Natural killer cell (primary cell): ENCODE results near the gene IRS2. TPM values are rescaled to one million over a fixed set of nuclear protein-coding genes. Genes with fewer than 3 reads are reported as not detected.

Experiments used
- ATAC-seq, 3 donors: fragments of 150-1000 bp in 2 of 3; fragments of 200-7000 bp in 1 of 3; cut with Tn5 transposase; 1 replicate in 1 of 3; 2 replicates in 2 of 3; pipeline ENCODE4 v1.10.0; 2021; ENCODE audit warnings: mild to moderate bottlenecking in 2 of 3, moderate library complexity in 2 of 3
- DNase-seq, 2 donors: peaks; one replicate each; pipeline versions ENCODE4 v3.0.0 to v3.0.0-alpha.2; 2013 to 2021; ENCODE audit warnings: mixed read lengths in 1 of 2
- H3K27ac ChIP-seq: one replicate; pipeline ENCODE4 v1.5.1; 2013; ENCODE audit warnings: mild to moderate bottlenecking, low read length
- H3K27me3 ChIP-seq: one replicate; pipeline ENCODE4 v1.6.1; 2013; ENCODE audit warnings: low read length; ENCODE audit not compliant: control insufficient read depth, insufficient read depth
- H3K36me3 ChIP-seq: one replicate; pipeline ENCODE4 v1.6.1; 2013; ENCODE audit warnings: low read length; ENCODE audit not compliant: control insufficient read depth, insufficient read depth
- H3K4me1 ChIP-seq: one replicate; pipeline ENCODE4 v1.6.1; 2013; ENCODE audit warnings: low read length; ENCODE audit not compliant: control insufficient read depth, insufficient read depth
- H3K4me3 ChIP-seq: one replicate; pipeline ENCODE4 v1.5.1; 2013; ENCODE audit warnings: low read length
- H3K9me3 ChIP-seq: one replicate; pipeline ENCODE4 v1.6.1; 2013; ENCODE audit warnings: low read length; ENCODE audit not compliant: control insufficient read depth, insufficient read depth
- H3K27ac Mint-ChIP-seq, 2 donors: one replicate each; pipeline ENCODE4 v1.8.0; 2022; ENCODE audit warnings: mild to moderate bottlenecking in 2 of 2, mixed read lengths in 2 of 2, moderate library complexity in 1 of 2
- H3K27me3 Mint-ChIP-seq, 2 donors: one replicate each; pipeline ENCODE4 v1.8.0; 2022; ENCODE audit warnings: low read depth in 2 of 2, mixed read lengths in 2 of 2
- H3K36me3 Mint-ChIP-seq: one replicate; pipeline ENCODE4 v1.8.0; 2022; ENCODE audit warnings: mixed read lengths
- H3K4me1 Mint-ChIP-seq, 2 donors: one replicate each; pipeline ENCODE4 v1.8.0; 2022; ENCODE audit warnings: mixed read lengths in 2 of 2
- H3K4me3 Mint-ChIP-seq: one replicate; pipeline ENCODE4 v1.8.0; 2022; ENCODE audit warnings: mild to moderate bottlenecking, moderate library complexity, mixed read lengths
- H3K9me3 Mint-ChIP-seq, 2 donors: one replicate each; pipeline ENCODE4 v1.8.0; 2022; ENCODE audit warnings: mixed read lengths in 2 of 2
- WGBS: methylation state at CpG from one replicate; pipeline ENCODE4 v1.1.7; 2013; ENCODE audit warnings: missing lambda C conversion rate; ENCODE audit not compliant: insufficient coverage; 5-methylcytosine and 5-hydroxymethylcytosine counted together
- intact Hi-C: fragments of 100-400 bp; cut with micrococcal nuclease; formaldehyde crosslinking; loops from one replicate; pipeline ENCODE4 v1.14.2; 2022
- total RNA-seq, 4 donors: library from RNA; stranded (reverse); fragments of 120-200 nt in 1 of 4; gene quantifications; one replicate each; pipeline versions ENCODE4 v1.2.3 to v1.2.4, GENCODE V29; 2013 to 2022
- TF ChIP-seq, protein P1 (sequence below): fragments of 200-600 bp; IDR thresholded peaks from one replicate; pipeline ENCODE4 v1.8.0; 2022; ENCODE audit warnings: antibody characterized with exemption

The IRS2 gene
- total RNA-seq, 3 donors from 2014 or later (not counting 1 experiment from before 2014, with no cell fraction given): 39.8 to 79.1 (median 60.9) TPM

GRCh38 chr13:109728061-109728460, 58.3 kb downstream of the IRS2 start:
- Histone ChIP-seq H3K9me3 (no peaks in the 10 kb centered on the region), H3K36me3 (no peaks in the 10 kb centered on the region), H3K4me1 (peaks cover 10% of the 10 kb centered on the region), H3K27ac (no peak overlapping the region), H3K27me3 (no peaks in the 10 kb centered on the region), H3K4me3 (no peak overlapping the region)
- 92% methylated on average over 10 of the region's 10 CpGs for WGBS
- H3K27ac Mint-ChIP-seq: no peak overlapping the region
- H3K9me3 Mint-ChIP-seq: no peaks in the 10 kb centered on the region
- TF ChIP-seq, protein P1, sequence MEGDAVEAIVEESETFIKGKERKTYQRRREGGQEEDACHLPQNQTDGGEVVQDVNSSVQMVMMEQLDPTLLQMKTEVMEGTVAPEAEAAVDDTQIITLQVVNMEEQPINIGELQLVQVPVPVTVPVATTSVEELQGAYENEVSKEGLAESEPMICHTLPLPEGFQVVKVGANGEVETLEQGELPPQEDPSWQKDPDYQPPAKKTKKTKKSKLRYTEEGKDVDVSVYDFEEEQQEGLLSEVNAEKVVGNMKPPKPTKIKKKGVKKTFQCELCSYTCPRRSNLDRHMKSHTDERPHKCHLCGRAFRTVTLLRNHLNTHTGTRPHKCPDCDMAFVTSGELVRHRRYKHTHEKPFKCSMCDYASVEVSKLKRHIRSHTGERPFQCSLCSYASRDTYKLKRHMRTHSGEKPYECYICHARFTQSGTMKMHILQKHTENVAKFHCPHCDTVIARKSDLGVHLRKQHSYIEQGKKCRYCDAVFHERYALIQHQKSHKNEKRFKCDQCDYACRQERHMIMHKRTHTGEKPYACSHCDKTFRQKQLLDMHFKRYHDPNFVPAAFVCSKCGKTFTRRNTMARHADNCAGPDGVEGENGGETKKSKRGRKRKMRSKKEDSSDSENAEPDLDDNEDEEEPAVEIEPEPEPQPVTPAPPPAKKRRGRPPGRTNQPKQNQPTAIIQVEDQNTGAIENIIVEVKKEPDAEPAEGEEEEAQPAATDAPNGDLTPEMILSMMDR: no peak
- intact Hi-C loops: no loop called here
- H3K36me3 Mint-ChIP-seq: peaks cover 6% of the 10 kb centered on the region
- peaks cover 38 to 80% of the 10 kb centered on the region in 2 donors for H3K27me3 Mint-ChIP-seq
- ATAC-seq: no peak
- no peak overlapping the region for H3K4me3 Mint-ChIP-seq
- H3K4me1 Mint-ChIP-seq: peaks cover 8 to 20% of the 10 kb centered on the region in 2 donors
- DNase-seq: no peak

DNA sequence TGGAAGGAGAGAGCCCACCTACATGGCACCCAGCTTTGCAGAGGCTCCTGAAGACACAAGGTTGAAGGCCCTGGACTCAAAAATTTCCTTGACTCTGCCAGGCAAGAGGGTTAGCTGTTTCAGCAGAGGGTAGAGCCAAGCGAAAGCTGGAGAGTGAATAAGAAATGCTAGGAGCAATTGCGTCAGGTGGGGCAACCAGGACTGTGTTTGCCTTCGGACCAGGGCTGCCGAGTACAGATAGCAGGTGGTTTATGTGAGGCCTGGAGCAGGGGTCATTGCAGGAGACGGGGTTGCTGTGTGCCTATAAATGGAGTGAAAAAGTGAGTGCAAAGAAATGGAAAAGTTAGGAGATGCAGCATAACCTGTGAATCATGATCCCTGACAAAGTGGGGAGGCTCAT, 59.1 kb downstream of the IRS2 start:
- peaks cover 6 to 18% of the 10 kb centered on the region in 2 donors for H3K4me1 Mint-ChIP-seq
- ATAC-seq: no peak

GRCh38 chr13:109725995-109726637, 60.3 kb downstream of the IRS2 start:
- H3K9me3 Mint-ChIP-seq: no peaks in the 10 kb centered on the region
- peaks cover 32 to 69% of the 10 kb centered on the region in 2 donors for H3K27me3 Mint-ChIP-seq
- H3K27ac Mint-ChIP-seq: no peak overlapping the region
- peaks cover 6% of the 10 kb centered on the region for H3K36me3 Mint-ChIP-seq
- H3K27ac ChIP-seq: no peak overlapping the region
- H3K36me3 ChIP-seq: no peaks in the 10 kb centered on the region
- peaks cover 0 to 7% of the 10 kb centered on the region in 2 donors for H3K4me1 Mint-ChIP-seq
- ATAC-seq: no peak
- H3K4me1 ChIP-seq: peaks cover under 1% of the 10 kb centered on the region
- no peaks in the 10 kb centered on the region for H3K9me3 ChIP-seq
- H3K4me3 ChIP-seq: no peak overlapping the region
- TF ChIP-seq, protein P1: no peak
- intact Hi-C loops: no loop called here
- DNase-seq: no peak
- 87% methylated on average over 7 of the region's 7 CpGs for WGBS
- peaks cover 3% of the 10 kb centered on the region for H3K27me3 ChIP-seq
- H3K4me3 Mint-ChIP-seq: no peak overlapping the region

More for the DNA sequence above, 59.1 kb downstream of the IRS2 start:
- intact Hi-C loops: no loop called here
- H3K9me3 ChIP-seq: no peaks in the 10 kb centered on the region
- H3K27me3 ChIP-seq: peaks cover under 1% of the 10 kb centered on the region
- no peak overlapping the region for H3K27ac Mint-ChIP-seq
- H3K36me3 Mint-ChIP-seq: peaks cover 6% of the 10 kb centered on the region
- H3K27ac ChIP-seq: no peak overlapping the region
- peaks cover 9% of the 10 kb centered on the region for H3K4me1 ChIP-seq
- DNase-seq: no peak
- no peaks in the 10 kb centered on the region for H3K9me3 Mint-ChIP-seq
- no peak overlapping the region for H3K4me3 Mint-ChIP-seq
- H3K36me3 ChIP-seq: no peaks in the 10 kb centered on the region
- WGBS: 95% methylated on average over 5 of the region's 5 CpGs
- TF ChIP-seq, protein P1: no peak
- no peak overlapping the region for H3K4me3 ChIP-seq
- H3K27me3 Mint-ChIP-seq: peaks cover 37 to 78% of the 10 kb centered on the region in 2 donors

DNA sequence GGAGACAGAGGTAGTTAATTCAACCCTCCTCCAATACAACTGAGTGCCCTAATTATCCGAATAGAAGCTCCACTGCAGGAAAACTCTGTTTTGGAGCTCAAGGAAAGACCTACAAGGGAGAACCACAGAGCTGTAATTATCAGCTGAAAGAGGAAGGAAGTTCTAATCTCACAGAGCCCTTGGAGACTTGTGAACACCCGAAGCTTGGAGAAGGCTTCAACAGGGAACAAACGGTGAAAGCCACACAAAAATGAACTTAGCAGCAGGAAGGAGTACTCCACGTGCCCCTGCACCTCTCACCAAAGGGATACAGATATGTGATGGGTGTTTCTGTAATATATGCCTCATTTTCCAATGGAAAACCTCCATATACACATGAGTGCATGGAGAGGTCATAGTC, 61.1 kb downstream of the IRS2 start:
- DNase-seq: no peak
- H3K36me3 ChIP-seq: no peaks in the 10 kb centered on the region
- Mint-ChIP-seq H3K4me1 (peaks cover 0 to 7% of the 10 kb centered on the region in 2 donors), H3K36me3 (peaks cover 6% of the 10 kb centered on the region), H3K27me3 (peaks cover 35 to 70% of the 10 kb centered on the region in 2 donors), H3K4me3 (no peak overlapping the region), H3K27ac (no peak overlapping the region), H3K9me3 (no peaks in the 10 kb centered on the region)
- H3K4me3 ChIP-seq: no peak overlapping the region
- intact Hi-C loops: no loop called here
- H3K27me3 ChIP-seq: peaks cover 5% of the 10 kb centered on the region
- H3K4me1 ChIP-seq: no peaks in the 10 kb centered on the region
- TF ChIP-seq, protein P1: no peak
- WGBS: 13% methylated on average over 2 of the region's 4 CpGs
- no peaks in the 10 kb centered on the region for H3K9me3 ChIP-seq
- no peak overlapping the region for H3K27ac ChIP-seq
- no peak for ATAC-seq
